GM23248 (cell line): ENCODE data around the gene MYADML2. TPM values are rescaled to one million over a fixed set of nuclear protein-coding genes. Genes with fewer than 3 reads are reported as not detected.

ENCODE experiments used
- DNase-seq: peaks from one replicate; pipeline ENCODE4 v3.0.0-alpha.2; 2015
- H2AFZ ChIP-seq: fragments of 200-600 bp; sonication (generic); 2 replicates; pipeline ENCODE4 v1.6.1; 2016; ENCODE audit warnings: antibody characterized with exemption
- H3F3A ChIP-seq: fragments of 200-600 bp; sonication (generic); 2 replicates; pipeline ENCODE4 v1.6.1; 2016; ENCODE audit warnings: mild to moderate bottlenecking, antibody characterized with exemption, mixed run types; ENCODE audit not compliant: insufficient read depth
- H3K27ac ChIP-seq: fragments of 200-600 bp; sonication (generic); 2 replicates; pipeline ENCODE4 v1.5.1; 2016; ENCODE audit warnings: mild to moderate bottlenecking
- H3K27me3 ChIP-seq: fragments of 200-600 bp; sonication (generic); replicated peaks from 2 replicates; pipeline ENCODE4 v1.6.1; 2016; ENCODE audit warnings: mild to moderate bottlenecking; ENCODE audit not compliant: insufficient read depth
- H3K36me3 ChIP-seq: fragments of 200-600 bp; sonication (generic); 2 replicates; pipeline ENCODE4 v1.6.1; 2016; ENCODE audit warnings: low read depth, mild to moderate bottlenecking
- H3K4me1 ChIP-seq: fragments of 200-600 bp; sonication (generic); 2 replicates; pipeline ENCODE4 v1.6.1; 2016; ENCODE audit warnings: mild to moderate bottlenecking; ENCODE audit not compliant: insufficient read depth
- H3K4me2 ChIP-seq: fragments of 200-600 bp; sonication (generic); one replicate; pipeline ENCODE4 v1.6.1; 2016; ENCODE audit warnings: mild to moderate bottlenecking; ENCODE audit not compliant: unreplicated experiment
- H3K4me3 ChIP-seq: fragments of 200-600 bp; sonication (generic); 2 replicates; pipeline ENCODE4 v1.5.1; 2016; ENCODE audit warnings: mild to moderate bottlenecking
- H3K79me2 ChIP-seq: fragments of 200-600 bp; sonication (generic); 2 replicates; pipeline ENCODE4 v1.6.1; 2016; ENCODE audit warnings: mild to moderate bottlenecking; ENCODE audit not compliant: insufficient read depth
- H3K9ac ChIP-seq: fragments of 200-600 bp; sonication (generic); 2 replicates; pipeline ENCODE4 v1.6.1; 2016; ENCODE audit warnings: mild to moderate bottlenecking
- H3K9me2 ChIP-seq: fragments of 200-600 bp; sonication (generic); 2 replicates; pipeline ENCODE4 v1.6.1; 2016; ENCODE audit warnings: mixed run types, mild to moderate bottlenecking, moderate library complexity; ENCODE audit not compliant: insufficient read depth
- H3K9me3 ChIP-seq: fragments of 200-600 bp; sonication (generic); one replicate; pipeline ENCODE4 v1.6.1; 2017; ENCODE audit warnings: low read depth
- H4K20me1 ChIP-seq: fragments of 200-600 bp; sonication (generic); 2 replicates; pipeline ENCODE4 v1.6.0; 2016; ENCODE audit not compliant: insufficient read depth
- EZH2 ChIP-seq: fragments of 200-600 bp; sonication (generic); IDR thresholded peaks from 2 replicates; pipeline ENCODE4 v1.6.1; 2018; ENCODE audit warnings: antibody characterized with exemption, mild to moderate bottlenecking; ENCODE audit not compliant: insufficient read depth, poor library complexity, severe bottlenecking
- EZH2phosphoT487 ChIP-seq: fragments of 200-600 bp; sonication (generic); IDR thresholded peaks from 2 replicates; pipeline ENCODE4 v1.6.1; 2018; ENCODE audit warnings: antibody characterized with exemption, moderate library complexity, mild to moderate bottlenecking, low read depth; ENCODE audit not compliant: insufficient read depth
- WGBS, 2 experiments: methylation state at CpG; one replicate each; pipeline ENCODE4 v1.1.6; 2015 to 2017; ENCODE audit warnings: low lambda C conversion rate in 2 of 2, low coverage in 1 of 2; ENCODE audit errors: missing lambda C conversion rate in 2 of 2; 5-methylcytosine and 5-hydroxymethylcytosine counted together
- in situ Hi-C: fragments of 300-500 bp; cut with MboI; formaldehyde crosslinking; loops from 2 replicates; pipeline ENCODE4 v1.15.0; 2020
- polyA plus RNA-seq: library from polyadenylated mRNA; unstranded; fragments of >200 nt; fragmentation: Nextera tagmentation; extraction: Ambion mirVana; gene quantifications from 2 replicates; pipeline ENCODE4 v1.2.1, GENCODE V29; 2016
- total RNA-seq: library from RNA; depleted of rRNA; stranded (reverse); fragments of >200 nt; shearing (Covaris generic); gene quantifications from 2 replicates; pipeline ENCODE4 v1.2.3, GENCODE V29; 2014

MYADML2 gene
- total and polyA plus RNA-seq, 2 experiments from 2014 or later, result not detected

DNA sequence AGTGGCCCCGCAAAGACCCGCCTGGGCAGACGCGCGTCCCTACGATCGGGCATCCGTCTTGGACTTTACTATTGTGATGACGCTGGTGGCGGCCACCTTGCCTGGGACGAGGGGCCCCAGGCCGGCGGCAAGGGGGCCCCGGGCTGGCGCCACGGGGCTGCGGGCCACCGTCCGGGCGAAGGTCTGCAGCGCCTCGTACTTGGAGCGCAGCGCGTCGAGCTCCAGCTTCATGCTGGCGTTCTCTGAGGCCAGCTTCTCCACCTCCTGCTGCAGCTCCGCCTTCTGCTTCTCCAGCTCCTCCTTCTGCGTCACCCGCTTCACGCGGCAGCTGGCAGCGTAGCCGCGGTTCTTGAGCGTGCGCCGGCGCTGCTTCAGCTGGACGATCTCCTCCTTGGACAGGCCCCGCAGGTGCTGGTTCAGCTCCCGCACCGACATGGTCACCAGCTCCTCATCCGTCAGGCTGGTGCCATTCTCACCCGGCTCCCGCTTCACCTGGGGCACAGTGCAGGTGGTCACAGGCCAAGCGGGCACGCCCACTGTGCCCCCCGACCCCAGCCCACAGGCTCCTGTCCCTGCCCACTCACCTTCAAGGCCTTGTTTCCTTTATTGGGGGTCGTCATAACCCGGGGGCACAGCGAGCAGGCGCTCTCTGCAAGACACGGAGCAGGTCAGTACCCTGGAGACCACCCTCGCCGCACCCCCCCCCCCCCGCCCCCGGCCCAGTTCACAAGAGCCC is 24.3 kb downstream of the MYADML2 start:
- Histone ChIP-seq H3K4me2 (peak overlapping the region; percentile 55), H3K36me3 (0 out of 2 replicates have a peak, but pooled peaks cover 9% of the 10 kb centered on the region), H3K9ac (peak overlapping the region; percentile 74), H3K4me1 (peaks cover 16% of the 10 kb centered on the region; the same call in 1 of the 2 replicates), H3K9me2 (no peaks in the 10 kb centered on the region), H3K9me3 (no peaks in the 10 kb centered on the region), H3K27ac (peak overlapping the region; percentile 71), H3K4me3 (peak overlapping the region; percentile 58), H2AFZ (no peak overlapping the region), H4K20me1 (no peaks in the 10 kb centered on the region), H3K27me3 (no peaks in the 10 kb centered on the region), H3K79me2 (peaks cover 89% of the 10 kb centered on the region), H3F3A (0 out of 2 replicates have a peak, but pooled peaks cover 8% of the 10 kb centered on the region)
- WGBS, 2 experiments, result 89 to 90% methylated on average over 49 to 57 of the region's 58 CpGs
- TF ChIP-seq EZH2, result no peak
- TF ChIP-seq EZH2phosphoT487, result no peak
- no peak for DNase-seq
- in situ Hi-C loops, result no loop called here

DNA sequence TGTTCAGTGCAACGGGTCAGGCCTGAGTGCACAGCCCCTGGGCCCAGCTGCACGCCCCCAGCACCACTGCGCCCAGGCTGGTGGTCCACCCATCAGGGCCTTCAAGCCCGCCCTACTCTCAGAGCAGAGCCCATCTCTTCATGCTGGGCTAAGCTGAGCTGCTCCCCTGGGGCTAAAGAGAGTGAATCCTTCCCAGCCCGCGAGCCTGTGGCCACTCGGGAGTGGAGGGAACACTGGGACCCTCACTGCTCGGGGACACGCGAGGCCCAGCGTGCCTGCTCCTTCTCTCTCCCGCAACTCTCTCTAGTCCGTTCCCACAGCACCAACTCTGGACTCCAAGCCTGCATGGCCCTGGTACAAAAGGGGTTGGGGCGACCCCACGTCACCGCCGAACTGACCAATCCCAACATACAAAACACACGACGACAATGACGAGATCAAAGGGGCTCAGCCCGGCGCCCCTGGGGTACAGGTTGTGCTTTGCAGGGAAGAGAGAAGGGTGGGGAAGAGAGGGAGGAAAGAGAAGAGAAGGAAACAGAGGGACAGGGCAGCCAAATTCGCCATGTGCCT is 25.0 kb downstream of the MYADML2 start:
- no peaks in the 10 kb centered on the region for H3K27me3 ChIP-seq
- peaks cover 18% of the 10 kb centered on the region; the same call in 1 of the 2 replicates for H3K4me1 ChIP-seq
- no peaks in the 10 kb centered on the region for H3K9me2 ChIP-seq
- no peak overlapping the region for H3K4me3 ChIP-seq
- no peak overlapping the region for H3K27ac ChIP-seq
- H3K4me2 ChIP-seq, result no peak overlapping the region
- H3K9ac ChIP-seq, result no peak overlapping the region
- TF ChIP-seq EZH2 (no peak), EZH2phosphoT487 (no peak)
- H2AFZ ChIP-seq, result no peak overlapping the region
- in situ Hi-C loops, result no loop called here
- DNase-seq, result no peak
- H3F3A ChIP-seq, result 0 out of 2 replicates have a peak, but pooled peaks cover 8% of the 10 kb centered on the region
- H3K9me3 ChIP-seq, result no peaks in the 10 kb centered on the region
- WGBS, 2 experiments, result 90% methylated on average over 23 of the region's 23 CpGs
- no peaks in the 10 kb centered on the region for H4K20me1 ChIP-seq
- H3K36me3 ChIP-seq, result 0 out of 2 replicates have a peak, but pooled peaks cover 9% of the 10 kb centered on the region
- peaks cover 92% of the 10 kb centered on the region for H3K79me2 ChIP-seq

- Histone ChIP-seq H4K20me1 (no peaks in the 10 kb centered on the region), H3K27ac (no peak overlapping the region), H2AFZ (no peak overlapping the region), H3K4me3 (no peak overlapping the region), H3K9ac (no peak overlapping the region), H3K9me3 (no peaks in the 10 kb centered on the region), H3K79me2 (peaks cover 92% of the 10 kb centered on the region), H3K27me3 (no peaks in the 10 kb centered on the region), H3K9me2 (no peaks in the 10 kb centered on the region), H3K4me2 (no peak overlapping the region), H3K36me3 (0 out of 2 replicates have a peak, but pooled peaks cover 9% of the 10 kb centered on the region), H3K4me1 (peaks cover 21% of the 10 kb centered on the region; the same call in 1 of the 2 replicates), H3F3A (0 out of 2 replicates have a peak, but pooled peaks cover 8% of the 10 kb centered on the region)
- in situ Hi-C loops, result no loop called here
- DNase-seq, result no peak
- TF ChIP-seq EZH2, result no peak
- TF ChIP-seq EZH2phosphoT487, result no peak
- WGBS, 2 experiments, result 96 to 100% methylated on average over 3 of the region's 3 CpGs
Measured at GRCh38 chr17:81921537-81921862, 25.5 kb downstream of the MYADML2 start.

- DNase-seq, result no peak
- 82% methylated on average over 33 of the region's 33 CpGs for WGBS, 2 experiments
- Histone ChIP-seq H3K79me2 (peaks cover 92% of the 10 kb centered on the region), H3K4me2 (no peak overlapping the region), H4K20me1 (no peaks in the 10 kb centered on the region), H3K27me3 (no peaks in the 10 kb centered on the region), H3K27ac (no peak overlapping the region), H3K36me3 (0 out of 2 replicates have a peak, but pooled peaks cover 9% of the 10 kb centered on the region), H3K9ac (no peak overlapping the region), H3F3A (peaks cover 3% of the 10 kb centered on the region; the same call in 1 of the 2 replicates), H3K4me3 (no peak overlapping the region), H3K9me2 (no peaks in the 10 kb centered on the region), H3K4me1 (peaks cover 20% of the 10 kb centered on the region; the same call in 1 of the 2 replicates), H3K9me3 (no peaks in the 10 kb centered on the region), H2AFZ (no peak overlapping the region)
- in situ Hi-C loops, result no loop called here
- TF ChIP-seq EZH2, result no peak
- TF ChIP-seq EZH2phosphoT487, result no peak
Measured at GRCh38 chr17:81920612-81921536, 26.2 kb downstream of the MYADML2 start.
